Stimulated activated CD4-positive, alpha-beta T cell treated with anti-CD3 and anti-CD28 coated beads, Interleukin-2, amount 100 ng/mL, for 24 hours (primary cell): ENCODE data around the gene TMIGD2.

Experiments used
- DNase-seq, 2 donors: peaks; one replicate each; pipeline ENCODE4 v3.0.0-alpha.2; 2020

Gene TMIGD2

DNA sequence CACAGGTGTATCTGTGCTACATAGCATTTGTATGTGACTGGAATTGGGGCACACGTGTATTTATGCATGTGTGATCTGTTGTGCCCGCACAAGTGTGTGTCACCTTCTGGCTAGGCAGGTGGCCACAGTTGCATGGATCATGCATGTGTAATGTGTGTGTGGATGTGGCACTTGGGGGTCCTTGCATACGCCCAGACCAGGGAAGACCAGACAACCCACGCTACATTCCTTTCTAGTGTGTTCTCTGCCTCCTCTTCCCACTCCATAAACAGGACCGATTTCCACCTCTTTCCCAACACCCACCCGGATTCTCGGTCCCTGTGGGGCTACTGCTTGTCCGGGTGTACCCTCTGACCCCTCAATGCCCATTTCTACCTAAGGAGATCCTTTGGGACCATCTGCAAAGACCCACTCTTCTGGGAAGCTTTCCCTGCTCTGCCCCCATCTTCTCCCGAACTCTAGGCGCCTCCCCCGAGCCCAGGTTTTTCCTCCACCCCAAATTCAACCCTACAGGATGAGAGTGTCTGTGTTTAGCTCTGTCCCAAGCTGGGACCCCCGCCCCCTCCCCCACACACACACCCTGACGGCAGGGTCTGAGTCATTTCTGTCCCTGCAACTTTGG, 24.1 kb upstream of the TMIGD2 start:
- no peak for DNase-seq

DNA sequence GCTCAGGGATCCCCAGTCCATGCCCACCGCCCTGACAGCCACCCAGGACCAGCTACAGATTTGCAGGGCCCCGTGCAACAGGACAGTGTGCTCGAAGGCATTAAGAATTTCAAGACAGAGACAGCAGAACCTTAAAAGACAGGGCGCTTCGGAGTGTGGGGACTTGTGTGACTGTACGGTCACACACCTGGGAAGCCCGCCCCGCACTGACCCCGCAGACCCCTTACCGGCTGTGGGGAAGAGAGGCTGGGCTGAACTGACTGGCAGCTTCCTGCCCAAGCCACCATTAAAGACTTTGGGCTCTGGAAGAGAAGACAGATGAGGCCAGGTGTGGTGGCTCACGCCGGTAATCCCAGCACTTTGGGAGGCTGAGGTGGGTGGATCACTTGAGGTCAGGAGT, 22.0 kb upstream of the TMIGD2 start:
- DNase-seq, result no peak

DNA sequence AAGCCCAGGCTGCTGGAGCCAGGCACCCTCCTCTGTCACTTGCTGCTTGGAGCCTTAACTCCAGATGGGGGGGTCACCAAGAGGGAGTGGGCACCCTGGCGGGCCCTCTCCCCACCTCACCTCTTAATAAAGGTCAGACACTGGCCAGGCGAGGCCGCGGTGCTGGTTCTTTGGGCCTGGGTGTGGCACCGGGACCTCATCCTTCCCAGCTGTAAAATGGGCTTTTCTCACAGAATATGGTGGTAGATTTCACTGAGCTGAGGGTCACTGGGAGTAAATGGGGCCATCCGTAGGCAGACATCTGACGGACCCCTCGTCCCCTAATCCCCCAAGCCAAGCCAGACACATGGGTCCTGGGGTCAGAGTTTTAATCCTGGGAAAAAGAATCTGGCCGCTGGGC, 21.5 kb upstream of the TMIGD2 start:
- no peak for DNase-seq

DNA sequence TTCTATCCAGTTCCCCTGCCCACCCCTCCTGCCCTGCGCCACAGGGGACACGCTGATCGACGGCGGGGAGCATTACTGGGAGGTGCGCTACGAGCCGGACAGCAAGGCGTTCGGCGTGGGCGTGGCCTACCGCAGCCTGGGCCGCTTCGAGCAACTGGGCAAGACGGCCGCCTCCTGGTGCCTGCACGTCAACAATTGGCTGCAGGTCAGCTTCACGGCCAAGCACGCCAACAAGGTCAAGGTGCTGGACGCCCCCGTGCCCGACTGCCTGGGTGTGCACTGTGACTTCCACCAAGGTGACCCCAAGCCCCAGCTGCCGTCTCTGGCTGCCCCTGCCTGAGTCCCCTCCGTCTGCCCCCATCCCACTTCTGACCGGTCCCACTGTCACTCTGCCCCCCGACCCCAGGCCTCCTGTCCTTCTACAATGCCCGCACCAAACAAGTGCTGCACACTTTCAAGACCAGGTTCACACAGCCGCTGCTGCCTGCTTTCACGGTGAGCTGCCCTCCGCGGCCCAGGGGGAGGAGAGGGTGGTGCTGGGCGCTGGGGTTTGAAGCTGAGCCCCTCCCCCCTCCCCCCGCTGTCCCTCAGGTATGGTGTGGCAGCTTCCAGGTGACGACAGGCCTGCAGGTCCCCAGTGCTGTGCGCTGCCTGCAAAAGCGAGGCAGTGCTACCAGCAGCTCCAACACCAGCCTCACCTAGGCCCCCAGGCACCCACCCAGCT, 20.9 kb upstream of the TMIGD2 start:
- no peak for DNase-seq

DNA sequence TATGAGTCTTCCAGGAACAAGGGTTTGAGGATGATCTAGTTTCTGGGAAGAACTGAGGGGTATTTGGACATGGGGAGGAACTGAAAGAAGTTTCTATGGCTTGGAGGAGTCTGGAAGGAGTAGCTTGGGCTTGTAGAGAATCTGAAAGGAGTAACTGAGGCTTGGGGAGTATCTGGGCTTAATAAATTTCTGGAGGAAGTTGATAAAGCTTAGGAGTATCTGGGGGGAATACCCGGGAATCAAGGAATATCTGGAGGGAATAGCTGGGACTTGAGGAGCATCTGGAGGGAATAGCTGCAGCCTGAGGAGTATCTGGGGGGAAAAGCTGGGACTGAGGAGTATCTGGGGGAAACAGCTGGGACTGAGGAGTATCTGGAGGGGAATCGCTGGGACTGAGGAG, 18.2 kb upstream of the TMIGD2 start:
- no peak for DNase-seq

DNA sequence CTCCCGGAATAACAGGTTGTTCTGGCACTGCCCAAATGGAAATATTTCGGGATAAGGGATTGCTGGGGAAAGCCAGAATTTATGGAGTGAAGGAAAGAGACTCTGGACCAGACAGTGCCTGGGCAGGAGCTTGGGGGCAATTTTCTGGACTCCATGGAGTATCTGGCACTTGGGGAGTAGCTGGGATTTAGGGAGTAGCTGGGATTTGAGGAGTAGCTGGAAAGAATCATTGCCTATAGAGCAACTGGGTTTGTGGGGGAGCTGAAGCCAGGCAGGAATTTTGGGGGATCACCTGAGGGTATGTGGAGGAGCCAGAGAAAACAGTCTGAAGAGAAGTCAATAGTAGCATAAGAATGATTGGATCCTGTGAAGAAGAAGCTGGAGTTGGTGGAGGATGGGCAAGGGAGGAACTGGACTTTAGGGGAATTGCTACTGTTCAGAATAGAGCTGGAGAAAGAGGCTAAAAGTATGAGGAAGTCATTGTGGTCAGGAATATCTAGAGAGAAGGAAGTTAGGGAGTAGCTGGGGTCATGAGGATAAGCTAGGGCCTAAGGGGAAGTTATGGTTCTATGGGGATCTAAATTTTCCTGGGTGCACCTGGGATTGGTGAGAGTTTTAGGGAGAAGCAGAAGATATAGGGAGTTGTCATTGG, 17.0 kb upstream of the TMIGD2 start:
- no peak for DNase-seq

DNA sequence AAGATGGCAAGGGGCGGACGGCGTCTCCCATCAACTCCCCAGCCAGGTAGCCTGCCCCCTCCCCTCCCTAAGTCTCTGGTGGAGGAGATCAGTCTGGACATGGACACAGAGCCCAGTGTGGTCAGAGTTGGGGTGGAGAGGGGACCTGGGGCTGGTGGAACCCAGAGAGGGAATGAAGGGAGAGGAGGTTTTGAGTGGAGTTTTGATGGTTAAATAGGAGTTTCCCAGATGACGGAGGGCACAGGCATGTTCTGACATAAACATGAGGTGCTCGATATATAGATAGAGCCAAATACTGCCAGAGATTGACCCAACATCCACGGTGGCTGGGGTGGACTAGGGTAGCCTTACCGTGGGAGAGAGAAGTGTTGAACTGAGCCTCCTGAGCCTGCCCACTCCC, 16.3 kb upstream of the TMIGD2 start:
- DNase-seq, result no peak

DNA sequence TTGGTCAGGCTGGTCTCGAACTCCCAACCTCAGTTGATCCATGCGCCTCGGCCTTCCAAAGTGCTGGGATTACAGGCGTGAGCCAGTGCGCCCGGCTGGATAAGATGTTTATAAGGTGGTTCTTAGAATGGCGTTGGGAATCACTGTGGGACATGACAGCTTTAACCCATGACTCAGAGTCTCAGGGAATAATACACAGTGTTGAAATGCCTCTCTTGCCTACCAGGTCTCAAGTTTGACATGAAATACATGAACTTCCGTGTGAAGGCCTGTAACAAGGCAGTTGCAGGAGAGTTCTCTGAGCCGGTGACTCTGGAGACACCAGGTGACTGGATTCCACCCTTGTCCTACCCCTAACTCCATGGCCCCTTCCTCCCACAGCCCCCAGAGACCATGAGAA, 14.8 kb upstream of the TMIGD2 start:
- no peak for DNase-seq

DNA sequence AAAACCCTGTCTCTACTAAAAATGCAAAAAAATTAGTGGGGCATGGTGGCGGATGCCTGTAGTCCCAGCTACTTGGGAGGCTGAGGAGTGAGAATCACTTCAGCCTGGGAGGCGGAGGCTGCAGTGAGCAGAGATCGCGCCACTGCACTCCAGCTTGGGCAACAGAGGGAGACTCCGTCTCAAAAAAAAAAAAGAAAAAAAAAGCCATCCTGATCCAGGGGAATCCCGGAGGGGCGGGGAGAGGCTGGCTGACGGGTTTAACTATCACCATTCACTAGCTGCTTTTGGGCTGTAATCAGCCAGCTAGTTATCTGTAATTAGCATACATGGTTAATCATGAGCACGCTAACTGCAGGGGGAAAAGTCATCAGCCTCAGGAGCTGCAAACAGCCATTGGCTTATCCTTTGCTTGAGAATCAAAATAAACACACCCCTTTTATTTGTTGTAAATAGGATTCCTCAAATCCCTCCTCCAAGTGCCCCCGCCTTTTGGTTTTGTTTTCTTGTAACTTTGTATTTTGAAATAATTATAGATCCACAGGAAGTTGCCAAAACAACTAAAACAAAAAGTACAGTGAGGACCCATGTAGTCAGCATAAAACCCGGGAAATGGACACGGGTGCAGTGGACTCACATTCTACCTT, 11.8 kb upstream of the TMIGD2 start:
- no peak for DNase-seq

DNA sequence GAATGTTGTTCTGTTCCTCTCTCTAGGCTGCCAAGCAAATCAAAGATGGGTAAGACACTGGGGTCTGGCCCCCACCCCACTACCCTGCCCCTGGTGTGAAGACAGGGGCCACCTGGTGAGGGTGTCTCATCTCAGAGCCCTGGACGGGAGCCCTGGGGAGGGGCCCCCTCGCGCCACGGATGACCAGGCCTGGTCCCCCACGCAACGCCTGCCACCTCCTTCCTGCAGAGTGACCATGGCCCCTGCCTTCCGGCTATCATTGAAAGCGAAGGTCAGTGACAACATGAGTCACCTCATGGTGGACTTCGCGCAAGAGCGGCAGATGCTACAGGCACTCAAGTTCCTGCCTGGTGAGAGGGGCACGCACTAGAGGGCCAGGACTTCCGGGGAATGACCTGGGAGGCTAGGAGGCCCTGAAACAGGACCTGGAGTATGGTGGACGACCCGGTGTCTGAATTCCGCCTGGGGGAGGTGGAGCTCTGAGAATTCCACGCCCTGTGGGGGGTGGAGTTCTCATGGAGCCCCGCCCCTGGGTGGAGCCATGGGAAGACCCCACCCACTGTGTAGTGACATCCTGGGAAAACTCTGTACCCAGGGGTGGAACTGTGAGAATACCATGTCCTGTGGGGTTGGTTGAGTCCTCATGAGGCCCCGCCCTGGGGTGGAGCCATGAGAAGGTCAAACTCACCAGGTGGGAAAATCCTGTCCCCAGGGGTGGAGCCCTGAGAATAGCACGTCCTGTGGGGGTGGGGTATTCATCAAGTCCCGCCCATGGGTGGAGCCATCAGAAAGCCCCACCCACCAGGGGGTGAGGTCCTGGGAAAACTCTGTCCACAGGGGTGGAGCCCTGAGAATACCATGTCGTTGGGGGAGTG, 8.3 kb upstream of the TMIGD2 start:
- peak in 1 of 2 donors; percentile 31 for DNase-seq

DNA sequence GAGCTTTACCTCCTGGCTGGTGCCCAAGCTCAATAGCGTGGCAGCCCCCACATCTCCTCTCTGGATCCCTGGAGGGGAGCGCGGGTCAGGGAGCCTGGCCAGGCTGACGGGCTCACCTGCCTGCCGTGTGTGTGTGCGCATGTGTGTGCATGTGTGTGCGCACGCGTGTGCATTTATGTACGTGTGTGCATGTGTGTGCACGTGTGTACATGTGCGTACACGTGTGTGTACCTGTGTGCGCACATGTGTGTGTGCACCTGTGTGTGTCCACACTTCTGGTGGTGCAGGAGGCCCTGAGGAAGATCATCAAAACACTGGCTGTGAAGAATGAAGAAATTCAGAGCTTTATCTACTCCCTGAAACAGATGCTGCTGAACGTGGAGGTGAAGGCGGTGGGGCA, 3.5 kb upstream of the TMIGD2 start:
- no peak for DNase-seq

DNA sequence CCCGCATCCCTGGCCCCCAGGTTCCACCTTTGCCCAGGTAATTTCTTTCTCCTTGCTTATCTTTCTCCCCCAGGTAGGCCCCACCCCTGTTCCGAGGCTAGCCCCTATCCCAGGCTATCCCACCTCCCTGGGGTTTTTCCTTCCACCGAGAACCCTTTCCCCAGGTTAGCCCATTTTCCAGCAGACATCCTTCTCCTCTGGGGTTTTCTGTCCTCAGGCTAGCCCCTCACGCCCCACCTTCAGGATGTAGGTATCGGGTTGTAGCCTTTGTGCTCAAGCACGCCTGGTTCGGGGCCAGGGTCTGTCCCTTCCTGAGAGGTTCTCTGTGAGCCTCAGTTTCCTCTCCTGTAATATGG, 3.0 kb upstream of the TMIGD2 start:
- DNase-seq, result no peak

DNA sequence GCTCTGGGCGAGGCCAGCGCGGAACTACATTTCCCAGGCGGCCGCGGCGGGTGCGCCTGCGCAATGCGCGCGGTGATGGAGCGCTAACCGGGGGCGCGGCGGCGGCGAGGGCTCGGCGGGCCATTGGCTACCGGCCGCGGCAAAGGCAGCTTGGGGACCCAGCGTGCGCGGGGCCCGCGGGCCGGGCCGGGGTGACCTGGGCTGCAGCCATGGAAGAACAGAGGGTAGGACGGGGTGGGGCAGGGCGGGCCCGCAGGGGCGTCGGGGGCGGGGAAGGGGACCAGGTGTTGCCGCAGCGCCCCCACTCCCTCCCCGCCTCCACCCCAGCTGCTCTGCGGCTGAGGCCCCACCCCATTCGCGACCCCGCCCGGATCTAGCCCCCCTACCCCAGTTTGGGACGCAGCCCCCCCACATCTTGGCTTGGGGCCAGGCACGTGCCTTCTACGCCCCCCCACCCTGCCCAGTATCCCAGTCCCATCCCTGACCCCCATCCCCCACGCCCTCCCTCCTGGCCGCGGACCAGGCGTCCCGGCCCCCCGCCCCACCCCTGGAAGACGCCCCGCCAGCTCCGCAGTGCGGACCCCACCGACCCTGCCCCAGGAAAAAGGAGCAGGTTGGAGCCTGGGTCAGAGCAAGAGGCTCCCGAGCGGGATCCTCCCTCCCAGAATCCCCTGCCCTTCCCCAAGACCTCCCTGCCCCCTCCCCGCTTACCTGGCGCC, 2.5 kb upstream of the TMIGD2 start, which contains the start of gene FSD1:
FSD1 (plus strand) TSS at position 61 of the 719 bp plus-strand sequence; CDS start at position 210, 149 bp downstream.
- peak; percentile 76 to 86 for DNase-seq

DNA sequence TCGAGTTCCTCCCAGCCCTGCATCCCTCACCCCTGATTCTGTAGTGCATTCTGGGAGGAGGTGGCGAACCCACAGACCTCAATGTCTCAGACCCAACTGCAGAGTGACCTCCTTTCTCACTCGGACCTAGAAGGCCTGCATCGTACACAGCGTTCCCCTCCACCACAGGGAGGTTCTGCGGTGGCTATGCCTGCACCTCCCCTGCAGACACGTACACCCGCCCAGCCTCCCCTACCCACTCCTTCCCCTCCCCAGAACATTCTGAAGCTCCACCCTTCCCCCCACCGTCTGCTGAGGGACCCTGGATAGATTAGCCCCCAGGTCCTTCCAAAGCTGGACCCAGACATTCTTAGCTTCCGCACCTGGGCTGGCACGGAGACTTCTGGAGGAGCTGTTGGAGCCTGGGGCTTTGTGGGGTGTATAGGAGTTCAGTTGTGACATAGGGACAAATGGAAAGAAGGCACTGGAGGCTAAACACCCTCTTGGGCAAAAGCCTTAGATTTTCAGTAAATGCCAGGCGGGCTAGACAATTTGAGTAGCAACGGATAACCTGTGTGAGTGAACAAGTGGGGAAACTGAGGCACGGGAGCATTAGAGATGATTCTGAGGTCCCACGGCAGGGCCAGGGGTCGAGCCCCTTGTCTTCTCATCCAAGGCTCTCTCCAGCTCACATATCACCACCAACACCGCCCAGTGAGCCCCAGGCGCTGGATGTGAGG, 1.8 kb upstream of the TMIGD2 start:
- DNase-seq, result no peak

DNA sequence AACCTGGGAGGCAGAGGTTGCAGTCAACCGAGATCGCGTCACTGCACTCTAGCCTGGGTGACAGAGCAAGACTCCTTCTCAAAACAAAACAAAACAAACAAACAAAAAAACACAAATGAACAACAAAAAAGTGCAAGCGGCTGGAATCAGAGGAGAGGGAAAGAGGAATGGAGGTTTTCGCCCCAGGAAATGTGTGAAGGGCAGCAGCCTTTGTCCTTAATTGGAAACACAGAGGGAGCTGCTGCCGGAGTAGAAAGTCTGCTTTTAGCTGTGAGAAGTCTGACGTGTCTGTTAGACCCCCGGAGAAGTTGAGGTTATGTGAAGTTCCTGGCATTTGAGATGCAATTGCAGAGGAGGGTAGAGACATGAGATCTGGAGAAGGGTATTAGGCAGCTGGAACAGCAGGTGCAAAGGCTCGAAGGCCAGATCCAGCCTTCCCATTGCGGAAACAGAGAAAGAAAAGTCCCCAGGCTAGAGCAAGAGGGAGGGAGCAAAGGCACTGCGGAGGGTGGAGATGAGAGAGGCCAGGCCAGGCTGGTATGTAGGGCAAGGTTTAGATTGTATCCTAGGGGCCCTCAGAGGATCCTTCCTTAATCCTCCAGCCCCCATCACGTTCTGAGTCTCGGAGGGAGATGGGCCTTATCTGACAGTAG, 473 bp downstream of the TMIGD2 start:
- DNase-seq, result no peak

DNA sequence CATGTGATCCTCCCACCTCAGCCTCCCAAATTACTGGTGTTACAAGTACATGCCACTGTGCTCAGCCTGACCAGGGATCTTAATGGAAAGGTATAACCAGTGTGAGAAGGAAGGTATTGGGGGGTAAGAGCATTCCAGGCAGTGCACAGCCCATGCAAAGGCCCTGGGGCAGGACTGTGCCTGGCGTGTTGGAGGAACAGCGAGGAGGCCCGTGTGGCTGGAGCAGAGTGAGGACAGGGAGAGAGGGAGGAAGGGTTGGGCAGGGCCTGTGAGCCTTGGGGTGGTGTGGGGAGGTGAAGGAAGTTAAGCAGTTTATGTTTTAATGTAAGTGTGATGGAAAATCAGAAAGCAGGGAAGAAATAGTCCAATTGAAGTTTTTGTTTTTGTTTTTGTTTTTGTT, 1.6 kb downstream of the TMIGD2 start:
- no peak for DNase-seq

DNA sequence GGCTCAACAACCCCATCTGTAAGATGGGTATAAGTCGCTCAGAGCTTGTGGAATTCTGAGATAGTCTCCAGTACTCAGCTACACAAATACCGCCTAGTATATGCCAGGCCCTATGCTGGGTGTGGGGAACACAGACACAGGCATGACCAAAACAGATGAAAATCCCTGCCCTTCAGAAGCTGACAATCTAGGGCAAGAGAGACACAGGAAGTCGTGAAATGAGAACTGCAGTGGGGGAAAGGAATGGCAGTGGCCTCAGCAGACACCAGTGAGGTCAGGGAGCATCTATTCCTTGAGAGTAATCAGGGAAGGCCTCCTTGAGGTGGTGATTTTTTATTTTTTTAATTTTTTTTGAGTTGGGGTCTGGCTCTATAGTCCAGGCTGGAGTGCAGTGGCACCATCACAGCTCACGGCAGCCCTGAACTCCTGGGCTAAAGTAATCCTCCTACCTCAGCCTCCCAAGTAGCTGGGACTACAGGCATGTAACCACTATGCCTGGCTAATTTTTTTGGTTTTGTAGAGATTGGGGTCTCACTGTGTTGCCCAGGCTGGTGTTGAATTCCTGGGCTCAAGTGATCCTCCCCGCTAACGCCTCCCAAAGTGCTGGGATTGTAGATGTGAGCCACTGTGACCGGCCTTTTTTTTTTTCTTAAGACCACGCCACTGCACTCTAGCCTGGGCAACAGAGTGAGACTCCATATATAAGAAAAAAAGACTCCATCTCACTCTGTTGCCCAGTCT, 3.2 kb downstream of the TMIGD2 start:
- DNase-seq, result no peak

DNA sequence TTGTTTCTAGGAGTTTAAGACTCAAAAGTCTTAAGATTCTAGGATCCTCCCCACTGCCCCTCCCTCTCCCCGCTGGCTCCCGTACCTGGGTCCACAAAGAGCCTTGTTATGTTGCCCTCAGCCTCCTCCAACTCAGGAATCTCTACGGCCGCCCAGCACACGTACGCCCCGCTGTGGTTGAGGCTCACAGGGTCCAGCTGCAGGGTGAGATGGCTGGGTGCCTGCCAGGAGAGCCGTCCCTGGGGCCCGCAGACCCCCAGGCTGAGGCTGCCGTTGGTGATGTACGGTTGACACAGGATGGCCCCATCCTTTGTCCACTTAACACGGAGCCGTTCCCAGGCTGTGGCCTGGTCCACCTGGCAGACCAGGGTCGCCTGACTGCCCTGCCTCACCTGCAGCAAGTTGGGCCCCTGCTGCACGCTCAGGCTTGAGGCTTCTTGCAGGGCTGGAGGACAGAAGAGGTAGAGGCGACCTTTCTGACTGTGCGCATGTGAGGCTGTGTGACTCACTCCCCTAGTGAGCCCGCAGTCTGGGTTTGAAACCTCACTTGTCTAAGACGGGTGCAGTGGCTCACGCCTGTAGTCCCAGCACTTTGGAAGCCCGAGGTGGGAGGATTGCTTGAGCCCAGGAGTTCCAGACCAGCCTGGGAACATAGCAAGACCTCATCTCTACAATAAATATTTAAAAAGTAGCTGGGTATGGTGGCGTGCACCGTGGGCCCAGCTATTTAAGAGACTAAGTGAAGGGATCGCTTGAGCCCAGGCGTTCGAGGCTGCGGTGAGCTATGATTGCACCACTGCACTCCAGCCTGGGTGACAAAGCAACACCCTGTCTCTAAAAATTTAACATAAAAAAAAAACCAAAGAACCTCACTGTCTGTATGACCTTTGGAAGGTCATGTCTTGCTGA, 4.0 kb downstream of the TMIGD2 start:
- DNase-seq, result peak in 1 of 2 donors; percentile 35
